IMR-90 (cell line): ENCODE data around the gene LRRC7. TPM values are rescaled to one million over a fixed set of nuclear protein-coding genes. Genes with fewer than 3 reads are reported as not detected.

Experiments
- ATAC-seq: fragments of 200-7000 bp; cut with Tn5 transposase; 2 replicates; pipeline ENCODE4 v1.9.1; 2020; ENCODE audit warnings: low read depth, mild to moderate bottlenecking, moderate library complexity
- BruUV-seq: library from RNA; stranded (reverse); fragments of 400-500 nt; replicated peaks from 2 replicates; lab custom pipeline; 2021; lab: Mats Ljungman, UMichigan
- CTCF ChIA-PET: fragments of 300-600 bp; formaldehyde crosslinking; extraction: SDS; loops from one replicate; lab custom pipeline; 2021; ENCODE audit warnings: antibody characterized with exemption; lab: Yijun Ruan, JAX
- POLR2A ChIA-PET: fragments of 300-600 bp; sonication (Branson Sonifier 250); formaldehyde crosslinking; loops from one replicate; lab custom pipeline; 2022; ENCODE audit warnings: antibody characterized with exemption; ENCODE audit not compliant: unreplicated experiment; lab: Charles Lee
- DNase-seq: peaks from one replicate; pipeline ENCODE4 v3.0.0; 2013
- H2AFZ ChIP-seq: replicated peaks from 2 replicates; pipeline ENCODE3; 2013; ENCODE audit warnings: low read length, mild to moderate bottlenecking; ENCODE audit not compliant: poor library complexity
- H2AK5ac ChIP-seq: 2 replicates; pipeline ENCODE4 v1.6.1; 2013; ENCODE audit warnings: low read depth, low read length, inconsistent platforms
- H2AK9ac ChIP-seq: replicated peaks from 2 replicates; pipeline ENCODE3; 2013; ENCODE audit warnings: mild to moderate bottlenecking, low read depth, low read length, moderate library complexity; ENCODE audit not compliant: poor library complexity
- H2BK120ac ChIP-seq: 2 replicates; pipeline ENCODE4 v1.6.1; 2013; ENCODE audit warnings: low read depth, low read length, inconsistent platforms
- H2BK15ac ChIP-seq: 3 replicates; pipeline ENCODE4 v1.6.1; 2013; ENCODE audit warnings: low read depth, low read length, inconsistent platforms
- H2BK20ac ChIP-seq: 2 replicates; pipeline ENCODE4 v1.6.1; 2013; ENCODE audit warnings: low read depth, mild to moderate bottlenecking, inconsistent platforms, low read length, moderate library complexity
- H2BK5ac ChIP-seq: 2 replicates; pipeline ENCODE4 v1.6.1; 2013; ENCODE audit warnings: mild to moderate bottlenecking, low read depth, low read length, inconsistent platforms; ENCODE audit not compliant: poor library complexity, severe bottlenecking
- H3K14ac ChIP-seq: replicated peaks from 2 replicates; pipeline ENCODE4 v1.6.1; 2013; ENCODE audit warnings: low read depth, low read length, inconsistent platforms
- H3K18ac ChIP-seq: 2 replicates; pipeline ENCODE4 v1.6.1; 2013; ENCODE audit warnings: low read depth, low read length, control low read depth
- H3K23ac ChIP-seq: 2 replicates; pipeline ENCODE4 v1.6.1; 2013; ENCODE audit warnings: low read depth, low read length, inconsistent platforms
- H3K27ac ChIP-seq: 2 replicates; pipeline ENCODE4 v1.5.1; 2013; ENCODE audit warnings: mild to moderate bottlenecking, control low read depth, low read length; ENCODE audit not compliant: insufficient read depth
- H3K27me3 ChIP-seq: 2 replicates; pipeline ENCODE4 v1.6.1; 2013; ENCODE audit warnings: low read length; ENCODE audit not compliant: control insufficient read depth, insufficient read depth
- H3K36me3 ChIP-seq: 2 replicates; pipeline ENCODE4 v1.6.1; 2013; ENCODE audit warnings: low read length, mixed read lengths; ENCODE audit not compliant: control insufficient read depth, insufficient read depth
- H3K4ac ChIP-seq: 2 replicates; pipeline ENCODE4 v1.6.1; 2013; ENCODE audit warnings: low read depth, low read length, inconsistent platforms
- H3K4me1 ChIP-seq: 2 replicates; pipeline ENCODE4 v1.6.1; 2013; ENCODE audit warnings: low read length, mixed read lengths; ENCODE audit not compliant: control insufficient read depth, insufficient read depth
- H3K4me2 ChIP-seq: 2 replicates; pipeline ENCODE4 v1.6.1; 2013; ENCODE audit warnings: low read depth, mild to moderate bottlenecking, control low read depth, low read length, moderate library complexity
- H3K4me3 ChIP-seq: 2 replicates; pipeline ENCODE4 v1.5.1; 2013; ENCODE audit warnings: low read depth, mild to moderate bottlenecking, control low read depth, low read length, moderate library complexity; ENCODE audit not compliant: insufficient read depth
- H3K56ac ChIP-seq: 2 replicates; pipeline ENCODE4 v1.6.1; 2013; ENCODE audit warnings: low read length, inconsistent platforms; ENCODE audit not compliant: insufficient read depth; ENCODE audit errors: extremely low read depth
- H3K79me1 ChIP-seq, 2 experiments: 2 replicates each; pipeline ENCODE4 v1.6.1; 2013; ENCODE audit warnings: low read length in 2 of 2, inconsistent platforms in 1 of 2, low read depth in 1 of 2
- H3K9ac ChIP-seq: 2 replicates; pipeline ENCODE4 v1.6.1; 2013; ENCODE audit warnings: low read depth, low read length, control low read depth
- H3K9me1 ChIP-seq: 2 replicates; pipeline ENCODE4 v1.6.1; 2013; ENCODE audit warnings: low read length, inconsistent platforms; ENCODE audit not compliant: insufficient read depth
- H3K9me3 ChIP-seq: 2 replicates; pipeline ENCODE4 v1.6.1; 2013; ENCODE audit warnings: low read length; ENCODE audit not compliant: control insufficient read depth, insufficient read depth
- H4K20me1 ChIP-seq: 2 replicates; pipeline ENCODE4 v1.6.1; 2013; ENCODE audit warnings: low read length, inconsistent platforms; ENCODE audit not compliant: insufficient read depth
- H4K5ac ChIP-seq: 2 replicates; pipeline ENCODE4 v1.6.1; 2013; ENCODE audit warnings: mild to moderate bottlenecking, low read depth, low read length, control low read depth
- H4K8ac ChIP-seq, 2 experiments: 2 replicates each; pipeline ENCODE4 v1.6.1; 2013; ENCODE audit warnings: low read depth in 2 of 2, low read length in 2 of 2, control low read depth in 1 of 2, inconsistent platforms in 1 of 2
- H4K91ac ChIP-seq: 2 replicates; pipeline ENCODE4 v1.6.1; 2013; ENCODE audit warnings: low read depth, low read length, inconsistent platforms; ENCODE audit not compliant: insufficient read depth
- BHLHE40 ChIP-seq: fragments of 150-350 bp; IDR thresholded peaks from 2 replicates; pipeline ENCODE4 v1.6.1; 2016; ENCODE audit warnings: mild to moderate bottlenecking, low read depth, low read length
- CEBPB ChIP-seq: IDR thresholded peaks from 2 replicates; pipeline ENCODE4 v1.6.1; 2012; ENCODE audit warnings: low read depth, low read length, improper control_type of control experiment
- CHD1 ChIP-seq: IDR thresholded peaks from 2 replicates; pipeline ENCODE4 v1.6.1; 2012; ENCODE audit warnings: low read depth, low read length, improper control_type of control experiment
- CTCF ChIP-seq: conservative IDR thresholded peaks from 2 replicates; pipeline ENCODE4 v1.5.1; 2012; ENCODE audit warnings: mild to moderate bottlenecking, low read depth, low read length, improper control_type of control experiment
- ELK1 ChIP-seq: fragments of 150-350 bp; IDR thresholded peaks from 2 replicates; pipeline ENCODE4 v1.6.1; 2016; ENCODE audit warnings: low read depth, mild to moderate bottlenecking, low read length, moderate library complexity, borderline replicate concordance
- FOS ChIP-seq: fragments of 150-350 bp; IDR thresholded peaks from 2 replicates; pipeline ENCODE4 v1.6.1; 2016; ENCODE audit warnings: low read depth, low read length
- MAFK ChIP-seq: IDR thresholded peaks from 2 replicates; pipeline ENCODE4 v1.6.1; 2012; ENCODE audit warnings: low read depth, low read length, improper control_type of control experiment
- MAZ ChIP-seq: IDR thresholded peaks from 2 replicates; pipeline ENCODE4 v1.6.1; 2012; ENCODE audit warnings: low read depth, mild to moderate bottlenecking, low read length, improper control_type of control experiment, moderate library complexity, borderline replicate concordance
- MXI1 ChIP-seq: IDR thresholded peaks from 2 replicates; pipeline ENCODE4 v1.6.1; 2012; ENCODE audit warnings: low read depth, mild to moderate bottlenecking, low read length, moderate library complexity, borderline replicate concordance
- NFE2L2 ChIP-seq: fragments of 150-350 bp; IDR thresholded peaks from 2 replicates; pipeline ENCODE4 v1.6.1; 2016; ENCODE audit warnings: low read depth, mild to moderate bottlenecking, low read length
- POLR2A ChIP-seq: IDR thresholded peaks from 2 replicates; pipeline ENCODE4 v1.6.1; 2012; ENCODE audit warnings: mild to moderate bottlenecking, low read depth, low read length
- RAD21 ChIP-seq: IDR thresholded peaks from 2 replicates; pipeline ENCODE4 v1.6.1; 2012; ENCODE audit warnings: low read length, improper control_type of control experiment
- RCOR1 ChIP-seq: IDR thresholded peaks from 2 replicates; pipeline ENCODE4 v1.6.1; 2012; ENCODE audit warnings: mild to moderate bottlenecking, low read length, improper control_type of control experiment; ENCODE audit not compliant: insufficient replicate concordance
- RFX5 ChIP-seq: IDR thresholded peaks from 2 replicates; pipeline ENCODE4 v1.8.0; 2012; ENCODE audit warnings: low read depth, mild to moderate bottlenecking, low read length, moderate library complexity
- SMC3 ChIP-seq: fragments of 150-350 bp; IDR thresholded peaks from 2 replicates; pipeline ENCODE4 v1.6.1; 2016; ENCODE audit warnings: low read depth, mild to moderate bottlenecking, antibody characterized with exemption, low read length, moderate library complexity
- USF2 ChIP-seq: fragments of 150-350 bp; IDR thresholded peaks from 2 replicates; pipeline ENCODE4 v1.6.1; 2017; ENCODE audit warnings: mild to moderate bottlenecking, antibody characterized with exemption, low read length, low read depth
- WGBS, 2 experiments: methylation state at CpG; one replicate each; pipeline versions ENCODE4 v1.1.5 to v1.1.7; 2013; ENCODE audit warnings: missing lambda C conversion rate in 2 of 2; ENCODE audit not compliant: insufficient read length in 1 of 2; ENCODE audit errors: extremely low coverage in 2 of 2; 5-methylcytosine and 5-hydroxymethylcytosine counted together
- dilution Hi-C: fragments of 300-500 bp; cut with HindIII; formaldehyde crosslinking; loops from one replicate; pipeline ENCODE4 v1.14.3; 2018; ENCODE audit warnings: low sequenced_read_pairs; ENCODE audit not compliant: unreplicated experiment
- in situ Hi-C: fragments of 300-500 bp; cut with MboI; formaldehyde crosslinking; loops from 3 replicates; pipeline ENCODE4 v1.14.3; 2019; ENCODE audit warnings: low sequenced_read_pairs, inconsistent platforms, mixed read lengths
- intact Hi-C: fragments of 100-400 bp; cut with micrococcal nuclease; formaldehyde crosslinking; loops from 2 replicates; pipeline ENCODE4 v1.10.0; 2022
- polyA plus RNA-seq, 3 experiments: library from polyadenylated mRNA; depleted of rRNA; stranded (reverse); fragments of >200 nt; gene quantifications; 2 replicates each; pipeline ENCODE4 v1.2.3, GENCODE V29; 2012; ENCODE audit warnings: low replicate concordance in 1 of 3
- total RNA-seq: library from RNA; depleted of rRNA; stranded (reverse); fragments of >200 nt; gene quantifications from 2 replicates; pipeline ENCODE4 v1.2.3, GENCODE V29; 2012

The LRRC7 gene
- total and polyA plus RNA-seq, 2 of the 4 experiments (the other 2 are of a cell fraction) = under 0.01 to 0.02 TPM

GRCh38 chr1:69686367-69686984, 118.8 kb downstream of the LRRC7 start:
- WGBS, 2 experiments = no CpG with 5 or more reads among the region's 1 CpG
- intact Hi-C loops = no loop called here

More at GRCh38 chr1:69686367-69686984, 118.8 kb downstream of the LRRC7 start:
- H3K27me3 ChIP-seq = no peaks in the 10 kb centered on the region
- no peak overlapping the region for H3K4me2 ChIP-seq
- H3K9me3 ChIP-seq = no peaks in the 10 kb centered on the region
- in situ Hi-C loops = no loop called here
- no peak overlapping the region for H3K23ac ChIP-seq
- no peak overlapping the region for H2BK15ac ChIP-seq
- H2BK120ac ChIP-seq = no peak overlapping the region
- no peaks in the 10 kb centered on the region for H4K20me1 ChIP-seq
- no peaks in the 10 kb centered on the region for H3K4me1 ChIP-seq
- ChIA-PET POLR2A (no interaction called here), CTCF (no interaction called here)
- H3K36me3 ChIP-seq = no peaks in the 10 kb centered on the region
- H3K27ac ChIP-seq = no peak overlapping the region
- H2BK20ac ChIP-seq = no peak overlapping the region
- H3K9me1 ChIP-seq = no peaks in the 10 kb centered on the region
- H2AK5ac ChIP-seq = no peak overlapping the region
- H3K18ac ChIP-seq = no peak overlapping the region
- H4K8ac ChIP-seq = no peak overlapping the region
- H4K91ac ChIP-seq = no peak overlapping the region
- no peak overlapping the region for H3K4me3 ChIP-seq
- TF ChIP-seq MXI1 = no peak
- TF ChIP-seq RAD21 = no peak
- TF ChIP-seq NFE2L2 = no peak
- TF ChIP-seq POLR2A = no peak
- TF ChIP-seq CEBPB = no peak
- TF ChIP-seq CTCF = no peak
- no peak for TF ChIP-seq RFX5
- no peak for TF ChIP-seq RCOR1
- TF ChIP-seq MAZ = no peak
- no peak for TF ChIP-seq SMC3
- no peak for TF ChIP-seq ELK1
- no peak for TF ChIP-seq CHD1
- no peak for TF ChIP-seq FOS
- TF ChIP-seq MAFK = no peak
- TF ChIP-seq USF2 = no peak
- no peak for TF ChIP-seq BHLHE40
- H3K14ac ChIP-seq = no peak overlapping the region
- no peak overlapping the region for H4K5ac ChIP-seq
- dilution Hi-C loops = no loop called here
- no peak overlapping the region for H3K56ac ChIP-seq
- no peak for ATAC-seq
- H3K79me1 ChIP-seq = no peaks in the 10 kb centered on the region
- no peak overlapping the region for H3K9ac ChIP-seq
- no peak overlapping the region for H2BK5ac ChIP-seq
- BruUV-seq = no TSS peak
- H3K4ac ChIP-seq = no peak overlapping the region
- no peak overlapping the region for H2AK9ac ChIP-seq
- H2AFZ ChIP-seq = no peak overlapping the region
- DNase-seq = no peak
